OCI-LY1 (cell line): Measurements from ENCODE around the gene TBX19.

ENCODE experiments used
- CTCF ChIP-seq: fragments of 200-600 bp; sonication (generic), shearing (Covaris generic); IDR thresholded peaks from 2 replicates; pipeline ENCODE4 v1.5.1; 2017; ENCODE audit warnings: mild to moderate bottlenecking, antibody characterized with exemption, low read length, moderate library complexity, mixed read lengths
- EZH2 ChIP-seq: fragments of 200-600 bp; sonication (generic), shearing (Covaris generic); IDR thresholded peaks from 2 replicates; pipeline ENCODE4 v1.8.0; 2017; ENCODE audit warnings: borderline replicate concordance, mixed run types, mild to moderate bottlenecking, antibody characterized with exemption, low read length, moderate library complexity, mixed read lengths

GRCh38 chr1:168243636-168244212 is 37.0 kb upstream of the TBX19 start:
- TF ChIP-seq CTCF (no peak), EZH2 (no peak)
